HEK293 (cell line): ENCODE measurements around the gene BTBD9.
A peak's percentile ranks its signal among the peaks of the same experiment; 100 is the strongest.

Experiments used
- CTCF ChIA-PET: fragments of 350-600 bp; formaldehyde crosslinking; extraction: SDS; loops from one replicate; lab custom pipeline; 2021; ENCODE audit warnings: antibody characterized with exemption; lab: Yijun Ruan, JAX
- POLR2A ChIA-PET: fragments of 300-600 bp; formaldehyde crosslinking; extraction: SDS; loops from one replicate; lab custom pipeline; 2020; ENCODE audit warnings: antibody characterized with exemption, inconsistent platforms; lab: Yijun Ruan, JAX
- H3K27ac ChIP-seq: fragments of 200-500 bp; sonication (Bioruptor generic); 2 replicates; pipeline ENCODE4 v1.5.1; 2014; ENCODE audit warnings: low read depth, low read length, control low read depth, inconsistent platforms; ENCODE audit errors: extremely low read depth
- H3K36me3 ChIP-seq, 2 experiments: fragments of 200-500 bp in 1 of 2; sonication (Bioruptor generic) in 1 of 2; 1 replicate in 1 of 2; 2 replicates in 1 of 2; pipeline ENCODE4 v1.5.1; 2014 to 2017; ENCODE audit warnings: inconsistent platforms in 2 of 2, low read length in 2 of 2; ENCODE audit not compliant: control insufficient read depth in 2 of 2, insufficient read depth in 1 of 2
- H3K4me1 ChIP-seq: fragments of 200-500 bp; sonication (Bioruptor generic); 2 replicates; pipeline ENCODE4 v1.5.1; 2014; ENCODE audit warnings: mild to moderate bottlenecking, low read length, inconsistent platforms; ENCODE audit not compliant: control insufficient read depth, insufficient read depth
- H3K4me3 ChIP-seq: 2 replicates; pipeline ENCODE4 v1.5.1; 2011; ENCODE audit warnings: low read depth, mild to moderate bottlenecking, control low read depth, low read length, moderate library complexity
- H3K9me3 ChIP-seq: fragments of 200-500 bp; sonication (Bioruptor generic); 2 replicates; pipeline ENCODE4 v1.5.1; 2014; ENCODE audit warnings: low read depth, low read length, inconsistent platforms; ENCODE audit not compliant: control insufficient read depth, insufficient read depth
- ELK4 ChIP-seq: IDR thresholded peaks from 2 replicates; pipeline ENCODE4 v1.6.1; 2011; ENCODE audit warnings: mild to moderate bottlenecking, low read depth, low read length, borderline replicate concordance
- GLI2 ChIP-seq: fragments of 450-650 bp; formaldehyde crosslinking; IDR thresholded peaks from 2 replicates; pipeline ENCODE4; 2017; ENCODE audit warnings: missing biosample characterization, missing genetic modification characterization, low read depth, borderline replicate concordance
- GLI4 ChIP-seq: fragments of 450-650 bp; formaldehyde crosslinking; IDR thresholded peaks from 2 replicates; pipeline ENCODE4 v1.5.1; 2016; ENCODE audit warnings: missing biosample characterization, missing genetic modification characterization
- OSR2 ChIP-seq: fragments of 450-650 bp; formaldehyde crosslinking; IDR thresholded peaks from 2 replicates; pipeline ENCODE4 v1.5.1; 2016; ENCODE audit warnings: missing biosample characterization, missing genetic modification characterization
- PRDM6 ChIP-seq: fragments of 450-650 bp; formaldehyde crosslinking; IDR thresholded peaks from 2 replicates; pipeline ENCODE4 v1.5.1; 2017; ENCODE audit warnings: missing biosample characterization, missing genetic modification characterization
- SALL2 ChIP-seq: fragments of 450-650 bp; formaldehyde crosslinking; IDR thresholded peaks from 2 replicates; pipeline ENCODE4 v1.5.0; 2017; ENCODE audit warnings: missing biosample characterization, mild to moderate bottlenecking, missing genetic modification characterization, borderline replicate concordance
- SP7 ChIP-seq: fragments of 450-650 bp; formaldehyde crosslinking; IDR thresholded peaks from 2 replicates; pipeline ENCODE4 v1.5.1; 2016; ENCODE audit warnings: missing biosample characterization, missing genetic modification characterization
- WT1 ChIP-seq: fragments of 450-650 bp; formaldehyde crosslinking; IDR thresholded peaks from 2 replicates; pipeline ENCODE4 v1.5.1; 2016; ENCODE audit warnings: missing biosample characterization, missing genetic modification characterization
- ZBTB10 ChIP-seq: fragments of 450-650 bp; formaldehyde crosslinking; IDR thresholded peaks from 2 replicates; pipeline ENCODE4 v1.5.1; 2016; ENCODE audit warnings: missing biosample characterization, missing genetic modification characterization
- ZBTB21 ChIP-seq: fragments of 450-650 bp; formaldehyde crosslinking; IDR thresholded peaks from 2 replicates; pipeline ENCODE4 v1.5.1; 2017; ENCODE audit warnings: missing biosample characterization, missing genetic modification characterization
- ZIC2 ChIP-seq: fragments of 450-650 bp; formaldehyde crosslinking; IDR thresholded peaks from 2 replicates; pipeline ENCODE4 v1.5.1; 2016; ENCODE audit warnings: missing biosample characterization, missing genetic modification characterization
- ZNF112 ChIP-seq: fragments of 450-650 bp; formaldehyde crosslinking; IDR thresholded peaks from 2 replicates; pipeline ENCODE4 v1.5.0; 2017; ENCODE audit warnings: missing biosample characterization, missing genetic modification characterization
- ZNF155 ChIP-seq: fragments of 450-650 bp; formaldehyde crosslinking; IDR thresholded peaks from 2 replicates; pipeline ENCODE4 v1.5.1; 2016; ENCODE audit warnings: missing biosample characterization, missing genetic modification characterization
- ZNF2 ChIP-seq: fragments of 450-650 bp; formaldehyde crosslinking; IDR thresholded peaks from 2 replicates; pipeline ENCODE4 v1.5.1; 2016; ENCODE audit warnings: missing biosample characterization, missing genetic modification characterization
- ZNF248 ChIP-seq: fragments of 450-650 bp; formaldehyde crosslinking; IDR thresholded peaks from 2 replicates; pipeline ENCODE4 v1.5.1; 2017; ENCODE audit warnings: missing biosample characterization, missing genetic modification characterization
- ZNF302 ChIP-seq: fragments of 450-650 bp; formaldehyde crosslinking; IDR thresholded peaks from 2 replicates; pipeline ENCODE4 v1.5.1; 2016; ENCODE audit warnings: missing biosample characterization, missing genetic modification characterization, low read depth
- ZNF335 ChIP-seq: fragments of 450-650 bp; formaldehyde crosslinking; conservative IDR thresholded peaks from 2 replicates; pipeline ENCODE4 v1.5.1; 2016; ENCODE audit warnings: missing biosample characterization, missing genetic modification characterization
- ZNF473 ChIP-seq: fragments of 450-650 bp; formaldehyde crosslinking; IDR thresholded peaks from 2 replicates; pipeline ENCODE4 v1.5.1; 2017; ENCODE audit warnings: missing biosample characterization, missing genetic modification characterization
- ZNF639 ChIP-seq: fragments of 450-650 bp; formaldehyde crosslinking; IDR thresholded peaks from 2 replicates; pipeline ENCODE4 v1.5.1; 2016; ENCODE audit warnings: missing biosample characterization, missing genetic modification characterization
- ZNF704 ChIP-seq: fragments of 450-650 bp; formaldehyde crosslinking; IDR thresholded peaks from 2 replicates; pipeline ENCODE4 v1.5.1; 2016; ENCODE audit warnings: missing biosample characterization, missing genetic modification characterization
- ZNF843 ChIP-seq: fragments of 450-650 bp; formaldehyde crosslinking; IDR thresholded peaks from 2 replicates; pipeline ENCODE4 v1.5.1; 2016; ENCODE audit warnings: missing biosample characterization, missing genetic modification characterization

Gene BTBD9

GRCh38 chr6:38467566-38467965 lies 172.2 kb downstream of the BTBD9 start:
- Histone ChIP-seq H3K27ac (no peak overlapping the region), H3K9me3 (no peaks in the 10 kb centered on the region), H3K4me3 (no peak overlapping the region), H3K36me3 (no peaks in the 10 kb centered on the region), H3K4me1 (no peaks in the 10 kb centered on the region)
- no peak for TF ChIP-seq ZNF248 (tag by site-specific recombination)
- no peak for TF ChIP-seq ZNF473 (tag by site-specific recombination)
- TF ChIP-seq ZNF843 (tag by site-specific recombination): no peak
- no peak for TF ChIP-seq ZNF302 (tag by site-specific recombination)
- TF ChIP-seq ZBTB10 (tag by site-specific recombination): no peak
- TF ChIP-seq ZIC2 (tag by site-specific recombination): no peak
- no peak for TF ChIP-seq ZNF155 (tag by site-specific recombination)
- no peak for TF ChIP-seq ZNF639 (tag by site-specific recombination)
- no peak for TF ChIP-seq ZNF112 (tag by site-specific recombination)
- POLR2A ChIA-PET: interaction anchor here (0.5 kb wide), 1 partner anchor 770 kb away, joined by 3 read pairs; the partner anchor contains the start of gene MDGA1
- CTCF ChIA-PET: interaction anchor here (1.2 kb wide), 1 partner anchor 26 kb away, joined by 4 read pairs; no protein-coding TSS in a partner anchor

GRCh38 chr6:38460186-38460585 lies 179.5 kb downstream of the BTBD9 start:
- H3K27ac ChIP-seq: no peak overlapping the region
- TF ChIP-seq ZBTB21 (tag by site-specific recombination) (no peak), GLI4 (tag by site-specific recombination) (no peak)
- no peaks in the 10 kb centered on the region for H3K9me3 ChIP-seq
- H3K4me1 ChIP-seq: no peaks in the 10 kb centered on the region; the same call in 1 of the 2 replicates
- H3K36me3 ChIP-seq: no peaks in the 10 kb centered on the region
- no peak overlapping the region for H3K4me3 ChIP-seq
- POLR2A ChIA-PET: no interaction called here
- CTCF ChIA-PET: no interaction called here

GRCh38 chr6:38459291-38459690 lies 180.4 kb downstream of the BTBD9 start:
- POLR2A ChIA-PET: no interaction called here
- CTCF ChIA-PET: interaction anchor here (0.6 kb wide), 1 partner anchor 68 kb away, joined by 4 read pairs; no protein-coding TSS in a partner anchor

GRCh38 chr6:38453861-38454260 lies 185.9 kb downstream of the BTBD9 start:
- Histone ChIP-seq H3K4me3 (no peak overlapping the region), H3K4me1 (peaks cover 9% of the 10 kb centered on the region; the same call in 1 of the 2 replicates), H3K9me3 (no peaks in the 10 kb centered on the region), H3K36me3 (no peaks in the 10 kb centered on the region), H3K27ac (no peak overlapping the region)
- ChIA-PET CTCF (interaction anchor here (0.6 to 1.3 kb wide), 4 partner anchors 22 to 846 kb away, joined by 3 read pairs; no protein-coding TSS in a partner anchor), POLR2A (no interaction called here)
- no peak for TF ChIP-seq ZNF704 (tag by site-specific recombination)
- no peak for TF ChIP-seq SALL2 (tag by site-specific recombination)
- no peak for TF ChIP-seq SP7 (tag by site-specific recombination)
- TF ChIP-seq PRDM6 (tag by site-specific recombination): peak; percentile 11; the same call in 1 of the 2 replicates
- no peak for TF ChIP-seq ZBTB21 (tag by site-specific recombination)
- no peak for TF ChIP-seq ELK4

More at GRCh38 chr6:38459291-38459690, 180.4 kb downstream of the BTBD9 start:
- Histone ChIP-seq H3K9me3 (no peaks in the 10 kb centered on the region), H3K4me3 (no peak overlapping the region), H3K36me3 (no peaks in the 10 kb centered on the region), H3K27ac (no peak overlapping the region), H3K4me1 (no peaks in the 10 kb centered on the region; the same call in 1 of the 2 replicates)
- TF ChIP-seq WT1 (no peak), ZNF335 (no peak), GLI2 (tag by site-specific recombination) (no peak), ZNF2 (tag by site-specific recombination) (no peak), OSR2 (no peak)
- TF ChIP-seq, all 188 proteins: peak for 0
